GM12878 (cell line): ENCODE data around the gene NPAS3.

Experiments
- CTCF ChIP-seq, 3 experiments: IDR thresholded peaks in 2 of 3; conservative IDR thresholded peaks in 1 of 3; 2 replicates each; pipeline ENCODE4 v1.5.1; 2011; ENCODE audit warnings: low read depth in 3 of 3, low read length in 3 of 3, mild to moderate bottlenecking in 3 of 3, control low read depth in 2 of 3, moderate library complexity in 2 of 3, inconsistent platforms in 1 of 3, mixed read lengths in 1 of 3; ENCODE audit not compliant: control insufficient read depth in 2 of 3, insufficient read depth in 1 of 3; ENCODE audit errors: extremely low read depth in 1 of 3
- NR2C2 ChIP-seq: IDR thresholded peaks from 2 replicates; pipeline ENCODE4 v1.6.1; 2011; ENCODE audit warnings: borderline replicate concordance, low read depth; ENCODE audit not compliant: control insufficient read depth, insufficient read length

GRCh38 chr14:33567023-33567728 is 628.5 kb downstream of the NPAS3 start:
- no peak for TF ChIP-seq CTCF (IDR thresholded peaks at IDR 0.05 in 2 of 3, conservative IDR thresholded peaks at IDR 0.05 in 1 of 3; ENCODE audit: control insufficient read depth in 2 of 3, extremely low read depth in 1 of 3, insufficient read depth in 1 of 3, low read depth in 3 of 3, low read length in 3 of 3)
- no peak for TF ChIP-seq NR2C2
